Peyer's patch (tissue), 4 donors: Measurements from ENCODE around the gene MICA. TPM values are rescaled to one million over a fixed set of nuclear protein-coding genes. Genes with fewer than 3 reads are reported as not detected.

ENCODE experiments used
- DNase-seq, 3 donors: peaks; one replicate each; pipeline ENCODE4 v3.0.0-alpha.2; 2017 to 2019
- H3K27ac ChIP-seq, 4 donors: fragments of 200-600 bp; sonication (generic); one replicate each; pipeline ENCODE4 v1.5.1; 2016 to 2019
- H3K27me3 ChIP-seq, 2 donors: fragments of 200-600 bp; sonication (generic); one replicate each; pipeline ENCODE4 v1.5.1; 2019
- H3K36me3 ChIP-seq, 3 donors: fragments of 200-600 bp; sonication (generic); one replicate each; pipeline ENCODE4 v1.5.1; 2016 to 2019
- H3K4me1 ChIP-seq, 4 donors: fragments of 200-600 bp; sonication (generic); one replicate each; pipeline ENCODE4 v1.5.1; 2016 to 2019
- H3K4me3 ChIP-seq, 4 donors: fragments of 200-600 bp; sonication (generic); 1 replicate in 3 of 4; 2 replicates in 1 of 4; pipeline ENCODE4 v1.5.1; 2016 to 2019; ENCODE audit warnings: mild to moderate bottlenecking in 1 of 4
- H3K9me3 ChIP-seq, 4 donors: fragments of 200-600 bp; sonication (generic); one replicate each; pipeline ENCODE4 v1.5.1; 2016 to 2019; ENCODE audit warnings: mild to moderate bottlenecking in 1 of 4
- CTCF ChIP-seq, 6 experiments: fragments of 450-650 bp in 4 of 6; fragments of 200-600 bp in 2 of 6; sonication (generic) in 1 of 6; IDR thresholded peaks; one replicate each; pipeline ENCODE4 v1.5.1; 2017 to 2019; ENCODE audit warnings: antibody characterized with exemption in 6 of 6, mild to moderate bottlenecking in 3 of 6, moderate library complexity in 1 of 6
- POLR2A ChIP-seq, 2 donors: fragments of 450-650 bp; IDR thresholded peaks; one replicate each; pipeline ENCODE4 v1.5.1; 2017; ENCODE audit warnings: antibody characterized with exemption in 2 of 2, mild to moderate bottlenecking in 2 of 2, moderate library complexity in 2 of 2
- small RNA-seq, 2 donors: library from RNA; depleted of rRNA; stranded (forward); fragments of <200 nt; gene quantifications; one replicate each; pipeline ENCODE3, GENCODE V24; 2016
- total RNA-seq, 4 donors: library from RNA; depleted of rRNA; stranded (reverse); fragments of >200 nt; gene quantifications; one replicate each; pipeline ENCODE4 v1.1.0, GENCODE V29; 2016

Gene MICA
- total RNA-seq, 4 donors from 2014 or later = 21.0 to 71.0 (median 29.1) TPM

DNA sequence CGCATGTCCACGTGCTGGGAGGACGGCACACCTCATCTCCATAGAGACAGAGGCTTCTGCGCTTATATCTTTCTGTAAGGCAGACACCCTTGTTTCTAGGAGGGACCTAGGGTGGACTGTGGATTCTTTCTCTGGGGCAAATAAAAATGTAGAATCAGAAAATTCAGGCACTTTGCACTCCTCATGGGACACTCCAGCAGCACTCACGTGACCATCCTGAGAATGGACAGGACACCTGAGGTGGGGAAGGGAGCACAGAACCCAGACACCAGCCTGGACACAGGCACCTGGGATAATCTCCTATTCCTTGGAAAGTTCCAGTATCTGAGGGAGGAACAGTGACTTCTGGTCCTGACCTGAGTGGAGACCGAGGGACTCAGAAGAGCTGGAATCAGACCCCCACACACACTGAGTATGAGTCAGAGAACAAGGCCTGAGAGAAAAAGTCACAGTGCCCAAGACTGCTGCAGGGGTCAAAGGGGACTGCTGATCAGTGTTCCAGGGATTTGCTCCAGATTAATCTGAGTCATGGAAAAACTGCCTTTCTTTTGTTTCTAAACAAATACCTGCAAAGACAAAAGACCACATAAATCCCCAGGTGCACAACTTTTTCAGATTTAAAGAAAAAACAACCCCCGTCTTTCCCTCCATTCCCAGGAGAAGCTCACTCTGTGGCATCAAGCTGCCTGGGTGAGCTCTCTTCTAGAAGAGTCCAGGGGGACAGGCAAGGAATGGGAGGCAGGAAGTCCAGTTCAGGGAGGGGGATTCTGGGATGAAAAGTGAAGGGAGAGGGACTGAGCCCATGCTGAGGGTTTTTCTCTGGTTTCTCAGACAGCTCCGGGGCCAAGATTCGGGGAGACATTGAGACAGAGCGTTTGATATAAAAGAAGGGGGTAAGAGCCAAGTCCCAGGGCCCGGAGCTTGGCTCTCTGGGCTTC lies 58.9 kb downstream of the MICA start:
- no peaks in the 10 kb centered on the region for H3K36me3 ChIP-seq
- TF ChIP-seq POLR2A (IDR thresholded peaks at IDR 0.05) = no peak
- TF ChIP-seq CTCF (IDR thresholded peaks at IDR 0.05) = no peak
- DNase-seq = peak in 1 of 3 donors; percentile 39
- H3K9me3 ChIP-seq = no peaks in the 10 kb centered on the region
- no peaks in the 10 kb centered on the region for H3K27me3 ChIP-seq
- H3K27ac ChIP-seq = peak overlapping the region; percentile 74 to 88 (median 82)
- peaks cover 0 to 30% (median 0%) of the 10 kb centered on the region in 4 donors for H3K4me1 ChIP-seq
- H3K4me3 ChIP-seq = peak overlapping the region; percentile 57 to 80 (median 68)

- H3K36me3 ChIP-seq = no peaks in the 10 kb centered on the region
- peak overlapping the region; percentile 57 to 80 (median 68) for H3K4me3 ChIP-seq
- DNase-seq = peak; percentile 93 to 98 (median 98)
- peaks cover 0 to 30% (median 2%) of the 10 kb centered on the region in 4 donors for H3K4me1 ChIP-seq
- no peaks in the 10 kb centered on the region for H3K27me3 ChIP-seq
- no peaks in the 10 kb centered on the region for H3K9me3 ChIP-seq
- peak; percentile 89 to 95 for TF ChIP-seq POLR2A (IDR thresholded peaks at IDR 0.05)
- no peak for TF ChIP-seq CTCF (IDR thresholded peaks at IDR 0.05)
- H3K27ac ChIP-seq = peak overlapping the region; percentile 74 to 88 (median 82)
Observed at GRCh38 chr6:31462964-31463870, 59.8 kb downstream of the MICA start.

- Histone ChIP-seq H3K27me3 (no peaks in the 10 kb centered on the region), H3K4me1 (peaks cover 0 to 30% (median 2%) of the 10 kb centered on the region in 4 donors), H3K9me3 (no peaks in the 10 kb centered on the region), H3K27ac (peak overlapping the region in 1 of 4 donors; percentile 88), H3K36me3 (no peaks in the 10 kb centered on the region), H3K4me3 (peak overlapping the region; percentile 57 to 80 (median 68))
- DNase-seq = no peak
- TF ChIP-seq CTCF (IDR thresholded peaks at IDR 0.05) = no peak
- TF ChIP-seq POLR2A (IDR thresholded peaks at IDR 0.05) = no peak
Observed at GRCh38 chr6:31464252-31465184, 61.1 kb downstream of the MICA start.

Small RNAs within 50 kb of the gene (small RNA-seq; reads per million reads assigned to genes)
- gene HLA-S (0 to 0.47 reads per million in 2 donors), gene MIR6891 (0 to 0.45 reads per million in 2 donors), gene RF00019 (0 reads per million in 2 donors), gene RNU6-283P (0 reads per million in 2 donors)

Other genes with a start within 250 kb of the MICA start
- gene CCHCR1, start 245.8 kb upstream of the MICA start, total RNA-seq = 10 to 100 TPM; 28.3 to 86.6 (median 36.2) TPM
- gene TCF19, start 245.0 kb upstream of the MICA start, total RNA-seq = 10 to 100 TPM in 1 of 4 donors, 1 to 10 TPM in 3; 4.0 to 28.9 (median 7.1) TPM
- gene POU5F1, start 232.9 kb upstream of the MICA start, total RNA-seq = 100 to 1,000 TPM in 1 of 4 donors, 10 to 100 TPM in 3; 14.9 to 121 (median 45.0) TPM
- 1,000 to 10,000 TPM in 2 of 4 donors, 100 to 1,000 TPM in 2; 144 to 1,614 (median 839) TPM for gene HLA-C, start 131.5 kb upstream of the MICA start, total RNA-seq
- 1,000 to 10,000 TPM in 3 of 4 donors, 100 to 1,000 TPM in 1; 835 to 3,384 (median 2,517) TPM for gene HLA-B, start 46.4 kb upstream of the MICA start, total RNA-seq
- 1 to 10 TPM; 4.7 to 9.9 (median 8.0) TPM for gene MICB, start 94.5 kb downstream of the MICA start, total RNA-seq
- gene MCCD1, start 125.4 kb downstream of the MICA start, total RNA-seq = not detected
- 1,000 to 10,000 TPM in 1 of 4 donors, 100 to 1,000 TPM in 3; 161 to 1,087 (median 280) TPM for gene DDX39B, start 138.4 kb downstream of the MICA start, total RNA-seq
- not detected for gene ATP6V1G2, start 143.0 kb downstream of the MICA start, total RNA-seq
- gene NFKBIL1, start 144.0 kb downstream of the MICA start, total RNA-seq = 10 to 100 TPM; 20.0 to 34.5 (median 30.1) TPM
- gene LTA, start 168.7 kb downstream of the MICA start, total RNA-seq = not detected
- 1 to 10 TPM in 1 of 4 donors, under 1 TPM in 1, not detected in 2; 0.67 to 3.4 TPM for gene TNF, start 172.0 kb downstream of the MICA start, total RNA-seq
- gene LTB, start 178.8 kb downstream of the MICA start, total RNA-seq = 10 to 100 TPM in 1 of 4 donors, not detected in 3; 14.9 TPM
- gene LST1, start 182.7 kb downstream of the MICA start, total RNA-seq = 10 to 100 TPM in 1 of 4 donors, 1 to 10 TPM in 1, not detected in 2; 2.5 to 11.6 TPM
- not detected for gene NCR3, start 189.4 kb downstream of the MICA start, total RNA-seq
- 100 to 1,000 TPM in 1 of 4 donors, 10 to 100 TPM in 1, 1 to 10 TPM in 2; 6.1 to 112 (median 11.2) TPM for gene AIF1, start 211.6 kb downstream of the MICA start, total RNA-seq
- gene PRRC2A, start 217.1 kb downstream of the MICA start, total RNA-seq = 100 to 1,000 TPM in 3 of 4 donors, 10 to 100 TPM in 1; 67.1 to 133 (median 126) TPM
- gene BAG6, start 249.1 kb downstream of the MICA start, total RNA-seq = 100 to 1,000 TPM; 242 to 421 (median 323) TPM